B cell (primary cell): ENCODE data around the gene CEP164. TPM values are rescaled to one million over a fixed set of nuclear protein-coding genes. Genes with fewer than 3 reads are reported as not detected.

ENCODE experiments used
- ATAC-seq: fragments of 200-7000 bp; cut with Tn5 transposase; one replicate; pipeline ENCODE4 v1.10.0; 2021; ENCODE audit warnings: low read depth, mild to moderate bottlenecking, moderate number of reproducible peaks, moderate library complexity
- CTCF ChIA-PET: fragments of 350-600 bp; sonication (Branson Sonifier 250); formaldehyde crosslinking; loops from one replicate; lab custom pipeline; 2021; ENCODE audit warnings: antibody characterized with exemption, inconsistent platforms; lab: Charles Lee
- POLR2A ChIA-PET: fragments of 350-600 bp; sonication (Branson Sonifier 250); formaldehyde crosslinking; loops from one replicate; lab custom pipeline; 2021; ENCODE audit warnings: antibody characterized with exemption; lab: Charles Lee
- DNase-seq: peaks from one replicate; pipeline ENCODE4 v3.0.0; 2013
- H2AFZ ChIP-seq: 2 replicates; pipeline ENCODE4 v1.6.1; 2012; ENCODE audit warnings: mild to moderate bottlenecking, low read depth, low read length; ENCODE audit not compliant: insufficient read depth, poor library complexity, severe bottlenecking
- H3K27ac ChIP-seq, 2 donors: 1 replicate in 1 of 2; 2 replicates in 1 of 2; pipeline ENCODE4 v1.5.1; 2012 to 2013; ENCODE audit warnings: low read length in 2 of 2, mild to moderate bottlenecking in 2 of 2, moderate library complexity in 1 of 2
- H3K27me3 ChIP-seq, 4 experiments: fragments of 200-600 bp in 1 of 4; sonication (generic) in 1 of 4; replicated peaks in 1 of 4; 1 replicate in 2 of 4; 2 replicates in 2 of 4; pipeline versions ENCODE4 v1.6.1 to v1.7.0; 2013 to 2016; ENCODE audit warnings: low read length in 3 of 4, mild to moderate bottlenecking in 2 of 4, mixed read lengths in 1 of 4, moderate library complexity in 1 of 4; ENCODE audit not compliant: insufficient read depth in 4 of 4, control insufficient read depth in 3 of 4; ENCODE audit errors: control extremely low read depth in 1 of 4
- H3K36me3 ChIP-seq, 2 experiments: replicated peaks in 1 of 2; 1 replicate in 1 of 2; 2 replicates in 1 of 2; pipeline versions ENCODE4 v1.6.1 to v1.7.1; 2013; ENCODE audit warnings: low read length in 1 of 2; ENCODE audit not compliant: insufficient read depth in 2 of 2, control insufficient read depth in 1 of 2; ENCODE audit errors: control extremely low read depth in 1 of 2, extremely low read depth in 1 of 2
- H3K4me1 ChIP-seq, 2 donors: fragments of 200-600 bp in 1 of 2; sonication (generic) in 1 of 2; 1 replicate in 1 of 2; 2 replicates in 1 of 2; pipeline versions ENCODE4 v1.5.1 to v1.6.1; 2013 to 2017; ENCODE audit warnings: low read length in 2 of 2; ENCODE audit not compliant: control insufficient read depth in 2 of 2, insufficient read depth in 2 of 2
- H3K4me2 ChIP-seq: replicated peaks from 2 replicates; pipeline ENCODE3; 2012; ENCODE audit warnings: mild to moderate bottlenecking, low read depth, low read length; ENCODE audit not compliant: poor library complexity, severe bottlenecking
- H3K4me3 ChIP-seq, 5 experiments: fragments of 200-600 bp in 1 of 5; sonication (generic) in 1 of 5; 1 replicate in 3 of 5; 2 replicates in 2 of 5; pipeline versions ENCODE4 v1.5.1 to v1.7.0; 2011 to 2016; ENCODE audit warnings: low read length in 4 of 5, mild to moderate bottlenecking in 4 of 5, low read depth in 2 of 5, control low read depth in 1 of 5, moderate library complexity in 1 of 5; ENCODE audit not compliant: insufficient read depth in 1 of 5; ENCODE audit errors: control extremely low read depth in 1 of 5, extremely low read depth in 1 of 5
- H3K79me2 ChIP-seq: fragments of 200-600 bp; sonication (generic); one replicate; pipeline ENCODE4 v1.6.0; 2016; ENCODE audit warnings: low read length; ENCODE audit not compliant: control insufficient read depth, insufficient read depth
- H3K9ac ChIP-seq: fragments of 200-600 bp; sonication (generic); 2 replicates; pipeline ENCODE4 v1.6.1; 2017; ENCODE audit warnings: mild to moderate bottlenecking, low read length, moderate library complexity
- H3K9me3 ChIP-seq, 3 donors: one replicate each; pipeline versions ENCODE4 v1.6.1 to v1.7.1; 2013; ENCODE audit warnings: low read length in 2 of 3; ENCODE audit not compliant: control insufficient read depth in 2 of 3, insufficient read depth in 1 of 3; ENCODE audit errors: control extremely low read depth in 1 of 3
- H4K20me1 ChIP-seq: 2 replicates; pipeline ENCODE4 v1.6.0; 2012; ENCODE audit warnings: mild to moderate bottlenecking, low read length; ENCODE audit not compliant: insufficient read depth, control insufficient read depth, poor library complexity, severe bottlenecking
- H3K27ac Mint-ChIP-seq: one replicate; pipeline ENCODE4 v1.8.0; 2021; ENCODE audit warnings: mixed read lengths
- H3K27me3 Mint-ChIP-seq: one replicate; pipeline ENCODE4 v1.8.0; 2021; ENCODE audit warnings: mixed read lengths
- H3K4me1 Mint-ChIP-seq: one replicate; pipeline ENCODE4 v1.8.0; 2021; ENCODE audit warnings: mixed read lengths
- H3K4me3 Mint-ChIP-seq: one replicate; pipeline ENCODE4 v1.8.0; 2021; ENCODE audit warnings: mixed read lengths
- H3K9me3 Mint-ChIP-seq: one replicate; pipeline ENCODE4 v1.8.0; 2022; ENCODE audit warnings: mixed read lengths; ENCODE audit not compliant: insufficient read depth
- CTCF ChIP-seq: fragments of 200-600 bp; IDR thresholded peaks from one replicate; pipeline ENCODE4 v1.8.0; 2022; ENCODE audit warnings: antibody characterized with exemption, mild to moderate bottlenecking
- EZH2 ChIP-seq: IDR thresholded peaks from 2 replicates; pipeline ENCODE4 v1.6.1; 2012; ENCODE audit warnings: borderline replicate concordance, low read depth, mild to moderate bottlenecking, moderate library complexity, low read length; ENCODE audit not compliant: insufficient read depth, poor library complexity, severe bottlenecking
- WGBS: methylation state at CpG from one replicate; pipeline ENCODE4 v1.1.5; 2013; ENCODE audit warnings: missing lambda C conversion rate; ENCODE audit not compliant: insufficient coverage; 5-methylcytosine and 5-hydroxymethylcytosine counted together
- intact Hi-C: fragments of 100-400 bp; cut with micrococcal nuclease; formaldehyde crosslinking; loops from one replicate; pipeline ENCODE4 v1.10.0; 2022
- polyA plus RNA-seq: library from polyadenylated mRNA; depleted of rRNA; stranded (reverse); fragments of >200 nt; gene quantifications from 2 replicates; pipeline ENCODE4 v1.2.3, GENCODE V29; 2012
- total RNA-seq, 2 donors: library from RNA; stranded (reverse); fragments of 120-200 nt in 1 of 2; gene quantifications; 1 replicate in 1 of 2; 2 replicates in 1 of 2; pipeline versions ENCODE4 v1.2.3 to v1.2.4, GENCODE V29; 2013 to 2022

CEP164 gene
- total and polyA plus RNA-seq, 2 donors (not counting 1 experiment from before 2014, with no cell fraction given), result 31.5 to 54.8 TPM

GRCh38 chr11:117390743-117391142, 63.1 kb downstream of the CEP164 start:
- no peak overlapping the region for H3K4me3 ChIP-seq
- H3K4me1 ChIP-seq, result no peaks in the 10 kb centered on the region
- H3K27ac Mint-ChIP-seq, result no peak overlapping the region
- no peak overlapping the region for H3K27ac ChIP-seq
- ATAC-seq (no peak), DNase-seq (no peak)
- H3K9ac ChIP-seq, result no peak overlapping the region
- CTCF ChIA-PET, result interaction anchor here (0.6 to 1.2 kb wide), 2 partner anchors 36 to 653 kb away, joined by 3 to 6 read pairs; no protein-coding TSS in a partner anchor
- no peak overlapping the region for H2AFZ ChIP-seq
- H3K9me3 Mint-ChIP-seq, result no peaks in the 10 kb centered on the region
- WGBS, result 98% methylated on average over 8 of the region's 8 CpGs
- H4K20me1 ChIP-seq, result no peaks in the 10 kb centered on the region
- no peak overlapping the region for H3K4me3 Mint-ChIP-seq
- H3K36me3 ChIP-seq, result peaks cover 0 to 69% of the 10 kb centered on the region in 2 experiments
- no peaks in the 10 kb centered on the region for H3K9me3 ChIP-seq
- H3K27me3 Mint-ChIP-seq, result no peaks in the 10 kb centered on the region
- intact Hi-C loops, result no loop called here
- H3K4me1 Mint-ChIP-seq, result no peaks in the 10 kb centered on the region
- POLR2A ChIA-PET, result no interaction called here
- no peak for TF ChIP-seq EZH2
- no peak for TF ChIP-seq CTCF
- H3K4me2 ChIP-seq, result no peak overlapping the region
- no peaks in the 10 kb centered on the region for H3K27me3 ChIP-seq
- no peaks in the 10 kb centered on the region for H3K79me2 ChIP-seq

- Histone ChIP-seq H3K4me2 (no peak overlapping the region), H3K27ac (no peak overlapping the region), H3K27me3 (no peaks in the 10 kb centered on the region), H3K9ac (no peak overlapping the region), H3K79me2 (no peaks in the 10 kb centered on the region), H3K4me3 (no peak overlapping the region), H2AFZ (no peak overlapping the region), H3K36me3 (peaks cover 0 to 66% of the 10 kb centered on the region in 2 experiments), H3K9me3 (no peaks in the 10 kb centered on the region), H3K4me1 (no peaks in the 10 kb centered on the region), H4K20me1 (no peaks in the 10 kb centered on the region)
- DNase-seq (no peak), ATAC-seq (no peak)
- Mint-ChIP-seq H3K27me3 (no peaks in the 10 kb centered on the region), H3K9me3 (no peaks in the 10 kb centered on the region), H3K4me3 (no peak overlapping the region), H3K4me1 (no peaks in the 10 kb centered on the region), H3K27ac (no peak overlapping the region)
- TF ChIP-seq EZH2, result no peak
- WGBS, result 100% methylated on average over 8 of the region's 8 CpGs
- ChIA-PET CTCF (interaction anchor here (0.6 to 0.7 kb wide), 2 partner anchors 428 to 654 kb away, joined by 3 to 6 read pairs; no protein-coding TSS in a partner anchor), POLR2A (no interaction called here)
- intact Hi-C loops, result no loop called here
These were observed 63.5 kb downstream of the CEP164 start for GRCh38 chr11:117391181-117391580.
